DMS53 treated with DMSO at 0.1 percent for 48 hours (cell line): ENCODE data around the gene NAT16.
A peak's percentile ranks its signal among the peaks of the same experiment; 100 is the strongest.
"Not testable (repeated sequence)": the region's sequence is repeated elsewhere in the genome, so short reads cannot be mapped to it uniquely, and the experiment has no call there.

ENCODE experiments used
- DNase-seq: peaks from one replicate; lab custom pipeline; 2025; ENCODE audit not compliant: unreplicated experiment; lab: John Stamatoyannopoulos, UW

Gene NAT16

DNA sequence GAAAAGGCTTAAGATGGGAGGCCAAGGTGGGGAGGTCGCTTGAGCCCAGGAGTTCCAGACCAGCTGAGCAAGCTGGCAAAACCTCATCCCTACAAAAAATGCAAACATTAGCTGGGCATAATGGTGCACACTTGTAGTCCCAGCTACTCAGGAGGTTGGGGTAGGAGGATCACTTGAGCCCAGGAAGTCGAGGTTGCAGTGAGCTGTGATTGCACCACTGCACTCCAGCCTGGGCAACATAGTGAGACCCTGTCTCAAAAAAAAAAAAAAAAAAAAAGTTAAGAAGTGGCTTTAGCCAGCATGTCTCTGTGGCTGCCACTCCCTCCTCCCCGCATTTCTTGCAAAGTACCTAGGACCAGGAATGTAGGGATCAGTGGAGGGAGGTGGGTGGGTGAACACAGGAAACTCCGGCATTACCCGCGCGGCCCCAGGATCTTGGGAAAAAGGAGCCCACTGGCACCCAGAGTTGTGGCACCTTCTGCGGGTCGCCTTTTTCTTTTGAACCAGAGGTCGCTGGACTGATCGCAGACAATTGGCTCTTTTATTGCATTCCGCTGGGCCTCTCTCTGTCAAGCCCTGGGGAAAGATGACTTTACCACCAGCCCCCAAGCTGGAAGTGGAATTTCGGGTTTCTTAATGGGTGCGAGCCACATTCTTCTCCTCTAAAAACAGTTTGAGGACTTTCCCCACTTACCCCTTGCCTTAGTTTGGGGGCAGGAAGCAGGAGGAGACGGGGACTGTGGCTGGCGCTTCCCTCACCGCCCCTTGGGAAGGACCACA is 18.2 kb downstream of the NAT16 start:
- DNase-seq, result no peak

GRCh38 chr7:101160910-101161309 is 19.2 kb downstream of the NAT16 start:
- no peak for DNase-seq

GRCh38 chr7:101159696-101160674 is 20.1 kb downstream of the NAT16 start:
- DNase-seq, result no peak

DNA sequence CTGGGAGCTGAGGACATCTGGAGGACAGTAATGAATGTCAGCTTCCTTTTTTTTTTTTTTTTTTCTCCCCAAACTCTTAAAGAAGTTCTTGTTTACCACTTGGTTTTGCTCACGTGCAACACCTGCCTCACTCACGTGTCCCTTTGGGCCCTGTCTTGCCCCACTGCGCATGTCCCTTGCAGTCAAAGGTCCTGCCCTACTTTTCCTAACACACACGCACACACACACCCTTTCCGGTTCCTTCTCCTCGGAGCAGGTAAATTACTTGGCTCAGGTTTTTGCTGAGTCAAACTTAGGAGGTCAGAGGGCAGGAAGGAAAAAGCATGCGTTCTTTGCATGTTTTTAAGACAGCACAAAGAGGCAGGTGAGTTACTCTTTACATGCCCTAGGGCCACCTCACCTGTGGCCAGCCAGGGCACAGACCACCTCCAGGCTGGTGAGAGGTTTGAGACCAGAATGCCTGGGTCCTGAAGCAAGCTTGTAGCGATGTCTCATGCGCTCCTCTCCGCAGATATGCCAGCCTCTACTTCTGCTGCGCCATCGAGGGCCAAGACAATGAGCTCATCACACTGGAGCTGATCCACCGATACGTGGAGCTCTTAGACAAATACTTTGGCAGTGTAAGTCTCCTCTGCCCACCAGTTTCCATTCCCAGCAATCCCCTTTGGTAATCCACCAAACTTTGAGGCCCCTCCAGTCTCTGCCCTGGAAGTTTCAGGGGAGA is 23.1 kb downstream of the NAT16 start:
- no peak for DNase-seq

- DNase-seq, result no peak
Observed at GRCh38 chr7:101156277-101156676, 23.8 kb downstream of the NAT16 start.

GRCh38 chr7:101155303-101155702 is 24.8 kb downstream of the NAT16 start:
- no peak for DNase-seq

- no peak for DNase-seq
Observed at GRCh38 chr7:101154693-101155102, 25.4 kb downstream of the NAT16 start.

DNA sequence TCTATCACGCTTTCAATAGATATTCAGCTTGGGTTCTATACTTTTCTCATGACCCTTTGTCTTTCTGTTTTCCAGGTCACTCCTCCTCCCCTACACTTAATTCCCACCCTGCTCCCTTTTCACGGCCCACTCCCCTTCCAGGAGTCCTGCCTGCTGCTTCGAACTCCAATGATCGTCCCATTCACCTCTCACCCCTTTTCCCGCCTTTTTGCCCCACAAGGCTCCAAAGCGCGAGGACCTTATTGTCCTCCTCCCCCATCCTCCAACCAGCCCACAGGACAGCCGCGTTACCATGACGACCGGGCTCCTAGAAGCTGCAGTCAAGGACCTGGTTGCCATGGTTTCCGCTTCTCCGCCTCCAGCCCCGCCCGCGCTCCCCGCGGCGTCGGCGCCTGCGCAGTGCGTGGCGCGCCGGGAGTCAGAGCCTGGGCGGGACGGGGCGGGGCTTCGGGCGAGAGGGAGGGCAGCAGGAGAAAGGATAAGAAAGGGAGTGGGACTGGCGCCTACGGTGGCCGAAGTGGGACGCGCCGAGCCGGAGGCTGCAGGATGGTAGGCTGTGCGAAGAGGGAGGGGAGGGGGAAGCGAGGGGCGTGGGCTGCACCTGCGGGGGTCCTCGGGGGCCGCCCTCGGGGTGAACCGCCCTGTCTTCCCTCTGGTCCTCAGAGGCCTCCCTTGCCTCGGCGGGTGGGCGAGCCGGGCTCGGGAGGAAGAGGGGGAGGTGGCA is 26.0 kb downstream of the NAT16 start, which contains the start of gene AP1S1:
Gene AP1S1 (plus strand): TSS at position 508 of the 724 bp plus-strand sequence. CDS start 39 bp downstream, at position 547.
- peak; percentile 98 for DNase-seq

DNA sequence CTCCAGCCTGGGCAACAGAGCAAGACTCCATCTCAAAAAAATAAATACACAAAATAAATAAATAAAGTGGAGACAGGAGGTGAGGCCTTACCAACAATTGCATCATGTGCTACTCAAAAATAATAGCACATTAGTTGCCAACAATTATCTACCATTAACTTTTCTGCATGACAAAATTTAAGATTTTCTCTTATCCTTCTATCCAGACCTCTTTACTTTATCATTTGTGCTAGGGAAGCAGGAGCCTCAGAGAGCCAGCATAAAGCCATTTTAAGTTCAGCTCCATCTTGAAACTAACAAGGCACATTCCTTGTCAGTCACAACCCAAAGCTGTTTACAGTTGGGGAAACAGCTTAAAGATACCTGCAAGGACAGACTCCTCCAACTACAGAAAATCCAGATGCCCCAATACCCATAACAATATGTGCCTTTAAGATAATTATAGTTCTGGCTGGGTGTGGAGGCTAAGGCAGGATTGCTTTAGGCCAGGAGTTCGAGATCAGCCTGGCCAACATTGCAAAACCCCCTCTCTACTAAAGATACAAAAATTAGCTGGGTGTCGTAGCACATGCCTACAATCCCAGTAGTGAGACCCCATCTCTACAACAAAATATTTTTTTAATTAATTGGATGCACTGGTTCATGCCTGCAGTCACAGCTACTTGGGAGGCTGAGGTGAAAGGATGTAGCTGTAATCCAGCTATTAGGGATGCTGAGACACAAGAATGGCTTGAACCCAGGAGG is 28.0 kb downstream of the NAT16 start:
- no peak for DNase-seq

DNA sequence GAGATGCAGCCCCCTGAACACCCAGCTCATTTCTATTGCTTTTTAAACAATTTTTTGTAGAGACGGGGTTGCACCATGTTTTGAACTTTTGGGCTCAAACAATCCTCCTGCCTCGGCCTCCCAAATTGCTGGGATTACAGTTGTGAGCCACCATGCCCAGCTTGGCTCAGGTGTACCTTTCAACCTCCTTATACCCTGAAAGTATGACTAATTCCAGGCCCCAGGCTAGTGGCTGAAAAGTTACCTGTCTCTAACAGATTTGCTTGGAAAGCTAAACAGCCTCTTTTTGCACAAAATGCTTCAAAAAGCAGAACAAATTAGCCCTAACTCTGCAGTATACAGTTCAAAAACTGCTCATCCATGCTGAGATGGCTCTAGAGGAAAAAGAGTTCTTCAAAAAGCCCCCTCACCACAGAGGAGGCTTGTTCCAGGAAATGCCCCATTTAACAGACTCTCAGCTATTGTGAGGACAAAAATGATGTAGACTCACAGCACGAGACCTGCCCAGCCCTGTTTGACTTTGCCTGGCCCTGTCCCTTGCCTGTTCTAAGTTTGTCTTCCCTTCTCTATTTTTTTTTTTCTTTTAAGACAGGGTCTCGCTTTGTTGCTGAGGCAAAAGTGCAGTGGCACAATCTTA is 39.2 kb downstream of the NAT16 start:
- no peak for DNase-seq

DNA sequence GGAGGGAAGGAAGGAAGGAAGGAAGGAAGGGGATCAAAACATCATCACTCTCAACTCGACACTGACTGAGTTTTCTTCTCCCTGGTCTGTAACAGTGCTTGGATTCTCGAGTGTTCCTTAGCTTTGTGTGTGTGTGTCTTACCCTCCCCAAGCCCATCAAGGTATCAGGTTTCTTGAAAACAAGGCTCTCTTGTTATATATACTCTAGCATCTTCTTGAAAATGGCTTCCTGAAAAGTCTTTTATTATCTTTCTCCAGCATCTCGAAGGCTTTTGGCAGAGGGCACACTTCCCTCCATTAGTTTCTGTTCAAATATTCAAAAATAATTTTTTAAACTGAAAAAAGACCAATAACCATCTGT is 39.8 kb downstream of the NAT16 start:
- DNase-seq, result no peak

GRCh38 chr7:101138213-101138870 is 41.8 kb downstream of the NAT16 start:
- peak; percentile 92 for DNase-seq

DNA sequence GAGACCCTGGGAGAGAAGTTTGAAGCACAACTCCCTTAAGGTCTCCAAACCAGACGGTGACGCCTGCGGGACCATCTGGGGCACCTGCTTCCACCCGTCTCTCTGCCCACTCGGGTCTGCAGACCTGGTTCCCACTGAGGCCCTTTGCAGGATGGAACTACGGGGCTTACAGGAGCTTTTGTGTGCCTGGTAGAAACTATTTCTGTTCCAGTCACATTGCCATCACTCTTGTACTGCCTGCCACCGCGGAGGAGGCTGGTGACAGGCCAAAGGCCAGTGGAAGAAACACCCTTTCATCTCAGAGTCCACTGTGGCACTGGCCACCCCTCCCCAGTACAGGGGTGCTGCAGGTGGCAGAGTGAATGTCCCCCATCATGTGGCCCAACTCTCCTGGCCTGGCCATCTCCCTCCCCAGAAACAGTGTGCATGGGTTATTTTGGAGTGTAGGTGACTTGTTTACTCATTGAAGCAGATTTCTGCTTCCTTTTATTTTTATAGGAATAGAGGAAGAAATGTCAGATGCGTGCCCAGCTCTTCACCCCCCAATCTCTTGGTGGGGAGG is 42.4 kb downstream of the NAT16 start:
- no peak for DNase-seq

DNA sequence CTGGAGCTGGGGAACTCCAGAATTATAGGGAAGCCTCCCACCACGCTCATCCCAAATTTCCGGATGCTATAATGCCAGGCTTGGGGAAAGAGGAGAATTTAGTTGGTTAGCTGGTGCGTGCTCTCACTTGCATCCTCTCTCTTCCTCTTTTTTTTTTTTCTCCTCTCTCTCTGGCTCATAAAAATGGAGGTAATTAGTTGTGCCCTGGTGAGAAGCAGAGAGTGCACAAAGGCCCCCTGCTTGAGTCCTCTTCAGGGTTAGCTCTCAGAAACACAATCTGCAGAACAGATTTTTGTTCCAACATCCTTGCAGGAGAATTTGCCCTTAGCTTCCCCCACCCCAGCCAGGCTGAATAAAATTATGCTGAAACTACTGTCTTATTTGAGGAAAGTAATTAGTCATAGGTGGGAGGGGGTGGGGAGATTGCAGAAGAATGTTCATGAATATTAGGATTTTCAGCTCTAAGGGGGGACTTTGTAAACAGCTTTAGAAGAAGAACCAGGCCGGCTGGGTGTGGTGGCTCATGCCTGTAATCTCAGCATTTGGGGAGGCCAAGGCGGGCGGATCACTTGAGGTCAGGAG is 45.6 kb downstream of the NAT16 start:
- no peak for DNase-seq

- no peak for DNase-seq
Observed at GRCh38 chr7:101133621-101134398, 46.3 kb downstream of the NAT16 start.

GRCh38 chr7:101132626-101133600 is 47.2 kb downstream of the NAT16 start:
- not testable (repeated sequence) for DNase-seq
